GM12878 (cell line): ENCODE measurements around the gene ACSL1. TPM values are rescaled to one million over a fixed set of nuclear protein-coding genes. Genes with fewer than 3 reads are reported as not detected.

Source experiments
- ATAC-seq: fragments of 200-7000 bp; cut with Tn5 transposase; 3 replicates; pipeline ENCODE4 v1.9.1; 2020; ENCODE audit warnings: mild to moderate bottlenecking, moderate library complexity
- BruUV-seq: library from RNA; stranded (reverse); fragments of 400-500 nt; replicated peaks from 2 replicates; lab custom pipeline; 2021; lab: Mats Ljungman, UMichigan
- CTCF ChIA-PET: fragments of 300-600 bp; sonication (Branson Sonifier 250); formaldehyde crosslinking; extraction: SDS; loops from one replicate; lab custom pipeline; 2021; ENCODE audit warnings: inconsistent platforms; lab: Yijun Ruan, JAX
- POLR2A ChIA-PET: fragments of 350-600 bp; formaldehyde crosslinking; extraction: SDS; loops from one replicate; lab custom pipeline; 2021; ENCODE audit warnings: inconsistent platforms; lab: Charles Lee
- RAD21 ChIA-PET: fragments of 300-600 bp; sonication (Branson Sonifier 250); formaldehyde crosslinking; loops from one replicate; lab custom pipeline; 2023; ENCODE audit warnings: antibody characterized with exemption; ENCODE audit not compliant: unreplicated experiment; lab: Charles Lee
- SMC1A ChIA-PET: fragments of 300-600 bp; sonication (Branson Sonifier 250); formaldehyde crosslinking; loops from one replicate; lab custom pipeline; 2023; ENCODE audit not compliant: unreplicated experiment, uncharacterized antibody; lab: Charles Lee
- DNase-seq: peaks from one replicate; pipeline ENCODE4 v3.0.0-alpha.2; 2011; ENCODE audit warnings: low read depth, low spot score
- FAIRE-seq: peaks from 3 replicates; lab custom pipeline; 2011; peaks lifted over from hg19 to GRCh38; lab: Jason Lieb, UNC
- H2AFZ ChIP-seq: 2 replicates; pipeline ENCODE4 v1.6.0; 2011; ENCODE audit warnings: low read depth, low read length, control low read depth; ENCODE audit not compliant: control insufficient read depth
- H3K27ac ChIP-seq: 2 replicates; pipeline ENCODE4 v1.5.1; 2011; ENCODE audit warnings: control low read depth; ENCODE audit not compliant: control insufficient read depth, insufficient read depth
- H3K27me3 ChIP-seq, 2 experiments: replicated peaks in 1 of 2; 2 replicates each; pipeline versions ENCODE4 v1.6.0 to v1.6.1; 2011; ENCODE audit warnings: low read length in 1 of 2; ENCODE audit not compliant: control insufficient read depth in 2 of 2, insufficient read depth in 2 of 2
- H3K36me3 ChIP-seq, 2 experiments: 2 replicates each; pipeline ENCODE4 v1.5.1; 2011; ENCODE audit warnings: low read length in 1 of 2; ENCODE audit not compliant: control insufficient read depth in 2 of 2, insufficient read depth in 2 of 2
- H3K4me1 ChIP-seq: 2 replicates; pipeline ENCODE4 v1.6.1; 2011; ENCODE audit warnings: mild to moderate bottlenecking, low read length, moderate library complexity, mixed read lengths; ENCODE audit not compliant: control insufficient read depth, insufficient read depth
- H3K4me2 ChIP-seq: 2 replicates; pipeline ENCODE4 v1.6.0; 2011; ENCODE audit warnings: control low read depth; ENCODE audit not compliant: control insufficient read depth, insufficient read depth
- H3K4me3 ChIP-seq: fragments of 200-600 bp; sonication (generic); 2 replicates; pipeline ENCODE4 v1.5.1; 2016
- H3K79me2 ChIP-seq: 2 replicates; pipeline ENCODE4 v1.6.0; 2011; ENCODE audit warnings: low read length; ENCODE audit not compliant: control insufficient read depth, insufficient read depth
- H3K9ac ChIP-seq: 2 replicates; pipeline ENCODE4 v1.8.0; 2011; ENCODE audit warnings: low read length, control low read depth, mixed read lengths; ENCODE audit not compliant: control insufficient read depth, insufficient read depth
- H3K9me3 ChIP-seq: replicated peaks from 3 replicates; pipeline ENCODE4 v1.5.1; 2011; ENCODE audit warnings: mild to moderate bottlenecking, low read length; ENCODE audit not compliant: control insufficient read depth, insufficient read depth
- H4K20me1 ChIP-seq: 2 replicates; pipeline ENCODE4 v1.6.0; 2011; ENCODE audit not compliant: control insufficient read depth, insufficient read depth
- CBX5 ChIP-seq: sonication (generic); IDR thresholded peaks from 2 replicates; pipeline ENCODE4 v1.6.1; 2016; ENCODE audit warnings: low read depth, moderate library complexity, mild to moderate bottlenecking, inconsistent platforms
- E2F8 ChIP-seq: fragments of 450-650 bp; IDR thresholded peaks from 2 replicates; pipeline ENCODE4 v1.6.1; 2018; ENCODE audit warnings: mild to moderate bottlenecking, low read depth, moderate library complexity; ENCODE audit not compliant: partially characterized antibody
- EP300 ChIP-seq, 2 experiments: fragments of 150-350 bp in 1 of 2; IDR thresholded peaks; 2 replicates each; pipeline ENCODE4 v1.6.1; 2011 to 2012; ENCODE audit warnings: low read depth in 2 of 2, low read length in 2 of 2, borderline replicate concordance in 1 of 2, improper control_type of control experiment in 1 of 2, inconsistent platforms in 1 of 2; ENCODE audit not compliant: control insufficient read depth in 1 of 2
- NR2C2 ChIP-seq: IDR thresholded peaks from 2 replicates; pipeline ENCODE4 v1.6.1; 2011; ENCODE audit warnings: borderline replicate concordance, low read depth; ENCODE audit not compliant: control insufficient read depth, insufficient read length
- RBBP5 ChIP-seq: fragments of 200-600 bp; sonication (generic); conservative IDR thresholded peaks from 2 replicates; pipeline ENCODE4 v1.6.1; 2016
- YBX1 ChIP-seq: fragments of 450-650 bp; IDR thresholded peaks from 2 replicates; pipeline ENCODE4 v1.6.1; 2016; ENCODE audit warnings: antibody characterized with exemption
- ZNF384 ChIP-seq: IDR thresholded peaks from 2 replicates; pipeline ENCODE4 v1.6.1; 2012; ENCODE audit warnings: low read depth, mild to moderate bottlenecking, low read length, improper control_type of control experiment, borderline replicate concordance
- WGBS: methylation state at CpG from one replicate; pipeline ENCODE4 v1.1.6; 2016; ENCODE audit warnings: low lambda C conversion rate; ENCODE audit not compliant: insufficient replicate concordance, insufficient coverage; ENCODE audit errors: missing lambda C conversion rate; 5-methylcytosine and 5-hydroxymethylcytosine counted together
- in situ Hi-C: fragments of 300-500 bp; cut with MboI; formaldehyde crosslinking; loops from 9 replicates; pipeline ENCODE4 v1.14.3; 2018; ENCODE audit warnings: mixed read lengths
- intact Hi-C: fragments of 100-400 bp; cut with micrococcal nuclease; formaldehyde crosslinking; loops from one replicate; pipeline ENCODE4 v1.14.2; 2022; ENCODE audit not compliant: unreplicated experiment
- polyA plus RNA-seq, 11 experiments: library from polyadenylated mRNA; depleted of rRNA in 4 of 11; unstranded in 6 of 11; stranded (reverse) in 5 of 11; fragments of >200 nt; fragmentation: Nextera tagmentation in 4 of 11; fragmentation: Illumina TruSeq in 1 of 11; extraction: Ambion mirVana in 4 of 11; extraction: Trizol in 1 of 11; gene quantifications; 1 replicate in 1 of 11; 2 replicates in 10 of 11; pipeline versions ENCODE4 v1.2.1 to v1.2.3, GENCODE V29; 2011 to 2016; ENCODE audit warnings: inconsistent platforms in 2 of 11, missing spikeins in 2 of 11, low read depth in 1 of 11
- total RNA-seq, 4 experiments: library from RNA; depleted of rRNA in 3 of 4; stranded (reverse); fragments of >200 nt in 3 of 4; fragmentation: Illumina TruSeq in 1 of 4; extraction: Trizol in 1 of 4; gene quantifications; 2 replicates each; pipeline versions ENCODE4 v1.2.1 to v1.2.3, GENCODE V29; 2013 to 2021

ACSL1 gene
- total and polyA plus RNA-seq, 10 of the 15 experiments (the other 5 are each of a cell fraction or from before 2014, with no cell fraction given) = 30.7 to 68.1 (median 58.7) TPM

DNA sequence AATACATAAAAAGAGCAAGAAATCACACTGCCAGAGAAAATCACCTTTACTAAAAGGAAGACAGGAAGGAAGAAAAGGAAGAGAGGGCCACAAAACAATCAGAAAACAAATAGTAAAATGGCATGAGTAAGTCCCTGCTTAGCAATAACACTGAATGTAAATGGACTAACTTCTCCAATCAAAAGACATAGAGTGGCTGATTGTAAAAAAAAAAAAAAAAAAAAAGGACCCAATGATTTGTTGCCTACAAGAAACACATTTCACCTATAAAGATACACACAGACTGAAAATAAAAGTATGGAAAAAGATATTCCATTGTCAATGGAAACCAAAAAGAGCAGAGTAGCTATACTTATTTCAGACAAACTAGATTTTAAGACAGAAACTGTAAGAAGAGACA is 104.5 kb downstream of the ACSL1 start:
- ChIA-PET CTCF (interaction anchor here (1.3 kb wide), 1 partner anchor 24 kb away, joined by 3 read pairs; no protein-coding TSS in a partner anchor), RAD21 (interaction anchor here (0.8 to 1.5 kb wide), 2 partner anchors 14 to 77 kb away, joined by 3 to 5 read pairs; no protein-coding TSS in a partner anchor)

GRCh38 chr4:184719407-184719806 is 106.4 kb downstream of the ACSL1 start:
- Histone ChIP-seq H3K27ac (no peak overlapping the region), H3K9me3 (no peaks in the 10 kb centered on the region; the same call in 1 of the 3 replicates), H3K79me2 (peaks cover 4% of the 10 kb centered on the region), H3K36me3 (peaks cover 11 to 26% of the 10 kb centered on the region in 2 experiments), H3K4me1 (no peaks in the 10 kb centered on the region), H2AFZ (no peak overlapping the region), H3K4me2 (no peak overlapping the region), H4K20me1 (no peaks in the 10 kb centered on the region), H3K4me3 (no peak overlapping the region), H3K27me3 (no peaks in the 10 kb centered on the region), H3K9ac (no peak overlapping the region)
- ChIA-PET SMC1A (interaction anchor here (0.7 kb wide), 1 partner anchor 34 kb away, joined by 3 read pairs; no protein-coding TSS in a partner anchor), RAD21 (no interaction called here), POLR2A (interaction anchor here (1.1 kb wide), 1 partner anchor 14 kb away, joined by 3 read pairs; the partner anchor contains the start of gene CENPU), CTCF (interaction anchor here (0.8 kb wide), 1 partner anchor 15 kb away, joined by 5 read pairs; the partner anchor contains the start of gene CENPU)
- intact Hi-C loops = no loop called here
- 89% methylated on average over 3 of the region's 3 CpGs for WGBS
- TF ChIP-seq EP300 (IDR thresholded peaks at IDR 0.05; ENCODE audit: borderline replicate concordance in 1 of 2, control insufficient read depth in 1 of 2, low read depth in 2 of 2, low read length in 2 of 2) = no peak
- no peak for TF ChIP-seq NR2C2
- TF ChIP-seq YBX1 = no peak
- TF ChIP-seq E2F8 = no peak
- FAIRE-seq (no peak), ATAC-seq (no peak), DNase-seq (no peak)
- no TSS peak for BruUV-seq
- in situ Hi-C loops = no loop called here

More for the DNA sequence above, 104.5 kb downstream of the ACSL1 start:
- H2AFZ ChIP-seq = no peak overlapping the region
- in situ Hi-C loops (no loop called here), intact Hi-C loops (no loop called here)
- TF ChIP-seq RBBP5 (no peak), CBX5 (peak; percentile 56; the same call in 1 of the 2 replicates), ZNF384 (peak; percentile 89)
- DNase-seq (no peak), ATAC-seq (no peak), FAIRE-seq (no peak)
- no peaks in the 10 kb centered on the region for H4K20me1 ChIP-seq
- H3K79me2 ChIP-seq = peaks cover 4% of the 10 kb centered on the region
- no peak overlapping the region for H3K4me3 ChIP-seq
- no peaks in the 10 kb centered on the region; the same call in 1 of the 3 replicates for H3K9me3 ChIP-seq
- ChIA-PET SMC1A (interaction anchor here (1.5 to 2.2 kb wide), 2 partner anchors 12 to 14 kb away, joined by 4 to 5 read pairs; no protein-coding TSS in a partner anchor), POLR2A (interaction anchor here (0.6 to 1.1 kb wide), 2 partner anchors 10 to 910 kb away, joined by 3 read pairs; no protein-coding TSS in a partner anchor)
- BruUV-seq = no TSS peak
- no peaks in the 10 kb centered on the region for H3K27me3 ChIP-seq
- H3K4me2 ChIP-seq = no peak overlapping the region
- H3K9ac ChIP-seq = no peak overlapping the region
- peaks cover 11 to 28% of the 10 kb centered on the region in 2 experiments for H3K36me3 ChIP-seq
- no peaks in the 10 kb centered on the region; the same call in 1 of the 2 replicates for H3K4me1 ChIP-seq
- no peak overlapping the region for H3K27ac ChIP-seq
